ENCODE data around the gene LPCAT3.
"Not testable (repeated sequence)": the region's sequence is repeated elsewhere in the genome, so short reads cannot be mapped to it uniquely, and the experiment has no call there.

Gene LPCAT3

GRCh38 chr12:7018350-7019042 lies at the start of gene LPCAT3:
TSS of gene LPCAT3 (minus strand) at chr12:7018476. CDS start at chr12:7018424, 52 bp downstream.
- DNase-seq (ENCODE audit: low read depth): peak; percentile 94

- no peak for DNase-seq (ENCODE audit: low read depth)
These were observed 48.8 kb upstream of the LPCAT3 start for GRCh38 chr12:7067096-7067495.

- DNase-seq (ENCODE audit: low read depth): no peak
These were observed 48.3 kb upstream of the LPCAT3 start for GRCh38 chr12:7066596-7066995.

- no peak for DNase-seq (ENCODE audit: low read depth)
These were observed 46.9 kb upstream of the LPCAT3 start for GRCh38 chr12:7065073-7065623.

- no peak for DNase-seq (ENCODE audit: low read depth)
These were observed 46.2 kb upstream of the LPCAT3 start for GRCh38 chr12:7064516-7064915.

- no peak for DNase-seq (ENCODE audit: low read depth)
These were observed 43.3 kb upstream of the LPCAT3 start for GRCh38 chr12:7061596-7061995.

GRCh38 chr12:7061138-7061537 lies 42.9 kb upstream of the LPCAT3 start:
- no peak for DNase-seq (ENCODE audit: low read depth)

- DNase-seq (ENCODE audit: low read depth): no peak
These were observed 42.2 kb upstream of the LPCAT3 start, which contains the start of gene C1S for GRCh38 chr12:7060353-7060954. TSS of gene C1S (plus strand) at chr12:7060718. CDS start at chr12:7061913, 1,195 bp downstream.

- no peak for DNase-seq (ENCODE audit: low read depth)
These were observed 41.5 kb upstream of the LPCAT3 start for GRCh38 chr12:7059780-7060179.

- DNase-seq (ENCODE audit: low read depth): no peak
These were observed 40.6 kb upstream of the LPCAT3 start for GRCh38 chr12:7058850-7059395.

GRCh38 chr12:7058163-7058845 lies 40.0 kb upstream of the LPCAT3 start:
- no peak for DNase-seq (ENCODE audit: low read depth)

- DNase-seq (ENCODE audit: low read depth): not testable (repeated sequence)
These were observed 37.5 kb upstream of the LPCAT3 start for GRCh38 chr12:7055736-7056135.

GRCh38 chr12:7054925-7055324 lies 36.6 kb upstream of the LPCAT3 start:
- DNase-seq (ENCODE audit: low read depth): no peak

GRCh38 chr12:7049973-7050372 lies 31.7 kb upstream of the LPCAT3 start:
- not testable (repeated sequence) for DNase-seq (ENCODE audit: low read depth)

GRCh38 chr12:7049445-7049951 lies 31.2 kb upstream of the LPCAT3 start:
- DNase-seq (ENCODE audit: low read depth): not testable (repeated sequence)

- DNase-seq (ENCODE audit: low read depth): no peak
These were observed 29.0 kb upstream of the LPCAT3 start for GRCh38 chr12:7047306-7047705.

- DNase-seq (ENCODE audit: low read depth): no peak
These were observed 28.3 kb upstream of the LPCAT3 start for GRCh38 chr12:7046383-7047105.

GRCh38 chr12:7045913-7046312 lies 27.6 kb upstream of the LPCAT3 start:
- DNase-seq (ENCODE audit: low read depth): no peak

- DNase-seq (ENCODE audit: low read depth): no peak
These were observed 24.6 kb upstream of the LPCAT3 start for GRCh38 chr12:7042842-7043241.

- no peak for DNase-seq (ENCODE audit: low read depth)
These were observed 21.1 kb upstream of the LPCAT3 start for GRCh38 chr12:7039403-7039802.

GRCh38 chr12:7038591-7038990 lies 20.3 kb upstream of the LPCAT3 start:
- DNase-seq (ENCODE audit: low read depth): no peak

- not testable (repeated sequence) for DNase-seq (ENCODE audit: low read depth)
These were observed 19.1 kb upstream of the LPCAT3 start for GRCh38 chr12:7037411-7037810.
